GM21447 (cell line): ENCODE measurements around the gene CTXN1.

ENCODE experiments used
- ATAC-seq: cut with Tn5 transposase; IDR thresholded peaks from one replicate; pipeline ENCODE4 v1.9.1; 2021; ENCODE audit not compliant: unreplicated experiment

CTXN1 gene

GRCh38 chr19:7877249-7877836 is 48.6 kb downstream of the CTXN1 start:
- ATAC-seq = no peak

DNA sequence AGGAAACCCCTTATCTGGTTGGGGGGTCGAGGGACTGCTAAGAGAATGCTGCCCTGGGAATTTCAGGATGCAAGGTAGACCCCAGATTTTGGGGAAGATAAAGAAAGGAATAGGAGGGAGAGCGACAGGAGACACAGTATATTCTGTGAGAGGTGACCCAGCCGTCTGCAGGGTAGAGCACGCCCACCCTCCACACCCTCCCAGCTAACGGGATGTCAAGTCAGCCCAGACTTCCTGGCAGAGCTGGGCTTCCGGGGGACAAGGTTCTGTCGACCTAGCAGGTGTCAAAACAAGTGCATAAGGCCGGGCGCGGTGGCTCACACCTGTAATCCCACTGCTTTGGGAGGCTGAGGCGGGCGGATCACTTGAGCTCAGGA is 51.0 kb downstream of the CTXN1 start:
- ATAC-seq = no peak
